Small intestine (tissue), 7 donors: ENCODE measurements around the gene VAMP8. TPM values are rescaled to one million over a fixed set of nuclear protein-coding genes. Genes with fewer than 3 reads are reported as not detected.
"Not testable (repeated sequence)": the region's sequence is repeated elsewhere in the genome, so short reads cannot be mapped to it uniquely, and the experiment has no call there.

Source experiments
- DNase-seq, 2 donors: peaks; one replicate each; pipeline versions ENCODE4 v3.0.0 to v3.0.0-alpha.2; 2013
- FAIRE-seq: peaks from 2 replicates; lab custom pipeline; 2012; peaks lifted over from hg19 to GRCh38; lab: Jason Lieb, UNC
- H3K27ac ChIP-seq, 3 donors: one replicate each; pipeline ENCODE4 v1.5.1; 2013; ENCODE audit warnings: low read length in 2 of 3, mild to moderate bottlenecking in 2 of 3, control low read depth in 1 of 3, inconsistent platforms in 1 of 3, low read depth in 1 of 3, moderate library complexity in 1 of 3
- H3K27me3 ChIP-seq, 3 donors: one replicate each; pipeline ENCODE4 v1.6.1; 2013; ENCODE audit warnings: low read length in 3 of 3, inconsistent platforms in 1 of 3; ENCODE audit not compliant: control insufficient read depth in 3 of 3, insufficient read depth in 3 of 3
- H3K36me3 ChIP-seq, 3 donors: one replicate each; pipeline ENCODE4 v1.6.1; 2013; ENCODE audit warnings: low read length in 3 of 3, inconsistent platforms in 1 of 3, low read depth in 1 of 3, mild to moderate bottlenecking in 1 of 3, moderate library complexity in 1 of 3; ENCODE audit not compliant: control insufficient read depth in 3 of 3, insufficient read depth in 2 of 3
- H3K4me1 ChIP-seq, 3 donors: one replicate each; pipeline ENCODE4 v1.6.1; 2013; ENCODE audit warnings: low read length in 2 of 3, inconsistent platforms in 1 of 3, low read depth in 1 of 3, mild to moderate bottlenecking in 1 of 3, moderate library complexity in 1 of 3; ENCODE audit not compliant: control insufficient read depth in 3 of 3, insufficient read depth in 2 of 3
- H3K4me3 ChIP-seq, 3 donors: one replicate each; pipeline ENCODE4 v1.5.1; 2013; ENCODE audit warnings: low read length in 3 of 3, control low read depth in 1 of 3, inconsistent platforms in 1 of 3, low read depth in 1 of 3, mild to moderate bottlenecking in 1 of 3, moderate library complexity in 1 of 3
- H3K9me3 ChIP-seq, 2 donors: one replicate each; pipeline ENCODE4 v1.6.1; 2013; ENCODE audit warnings: low read depth in 1 of 2, low read length in 1 of 2; ENCODE audit not compliant: control insufficient read depth in 2 of 2, insufficient read depth in 1 of 2
- WGBS, 3 donors: extraction: QIAGEN DNeasy Blood & Tissue Kit; methylation state at CpG; one replicate each; pipeline ENCODE4 v1.1.7; 2013; 5-methylcytosine and 5-hydroxymethylcytosine counted together
- polyA plus RNA-seq, 4 donors: library from polyadenylated mRNA; stranded (reverse) in 3 of 4; unstranded in 1 of 4; fragments of 200-250 nt in 3 of 4; fragments of 120-200 nt in 1 of 4; gene quantifications; one replicate each; pipeline versions ENCODE4 v1.2.1 to v1.2.3, GENCODE V29; 2013
- donor health status: healthy with polysubstance abuse.
- donor health status: control.
- donor health status: control.
- donor health status: Bipolar disorder and iron deficiency.
- donor health status: healthy.

The VAMP8 gene
- polyA plus RNA-seq, 4 donors: 183 to 1,108 (median 619) TPM

- DNase-seq (no peak), FAIRE-seq (no peak)
- peak overlapping the region in 1 of 3 donors; percentile 47 for H3K27ac ChIP-seq
- peaks cover 4 to 27% (median 16%) of the 10 kb centered on the region in 3 donors for H3K4me1 ChIP-seq
- peaks cover 0 to 6% (median 0%) of the 10 kb centered on the region in 3 donors for H3K36me3 ChIP-seq
- no peaks in the 10 kb centered on the region for H3K9me3 ChIP-seq
- no peak overlapping the region for H3K4me3 ChIP-seq
- H3K27me3 ChIP-seq: no peaks in the 10 kb centered on the region
- 72 to 91% (median 85%) methylated on average over 4 of the region's 4 CpGs for whole genome bisulfite sequencing, 3 donors
Observed at GRCh38 chr2:85588236-85588635, 10.8 kb downstream of the VAMP8 start.

DNA sequence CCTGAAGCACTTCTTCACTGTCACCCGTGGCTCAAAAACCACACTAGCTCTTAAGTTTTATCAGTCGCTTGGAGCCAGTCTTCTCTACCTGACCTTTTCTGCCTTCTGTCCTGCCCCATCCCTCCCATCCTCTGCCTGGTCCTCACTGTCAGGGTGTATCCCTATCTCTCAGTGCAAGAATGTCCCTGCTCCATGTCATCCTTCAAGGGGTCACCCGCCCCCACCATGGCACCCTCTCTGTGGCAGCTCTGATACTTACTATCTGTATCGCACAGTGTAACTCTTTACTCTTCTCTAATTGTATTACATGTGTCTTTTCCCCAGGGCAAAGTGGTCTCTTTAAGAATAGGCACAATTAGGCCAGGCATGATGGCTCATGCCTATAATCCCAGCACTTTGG is 11.3 kb downstream of the VAMP8 start:
- Histone ChIP-seq H3K27me3 (no peaks in the 10 kb centered on the region), H3K9me3 (no peaks in the 10 kb centered on the region), H3K4me1 (peaks cover 2 to 24% (median 15%) of the 10 kb centered on the region in 3 donors), H3K36me3 (peaks cover 0 to 2% (median 0%) of the 10 kb centered on the region in 3 donors), H3K4me3 (no peak overlapping the region), H3K27ac (peak overlapping the region in 1 of 3 donors; percentile 47)
- no peak for DNase-seq
- FAIRE-seq: no peak
- WGBS, 3 donors: 80 to 93% (median 85%) methylated on average over 4 of the region's 4 CpGs

GRCh38 chr2:85589181-85589580 is 11.8 kb downstream of the VAMP8 start:
- H3K4me3 ChIP-seq: no peak overlapping the region
- 87 to 94% (median 93%) methylated on average over 4 of the region's 4 CpGs for WGBS, 3 donors
- FAIRE-seq: no peak
- H3K36me3 ChIP-seq: peaks cover 0 to 2% (median 0%) of the 10 kb centered on the region in 3 donors
- DNase-seq: no peak
- H3K9me3 ChIP-seq: no peaks in the 10 kb centered on the region
- H3K4me1 ChIP-seq: peaks cover 2 to 20% (median 14%) of the 10 kb centered on the region in 3 donors
- H3K27ac ChIP-seq: no peak overlapping the region
- H3K27me3 ChIP-seq: no peaks in the 10 kb centered on the region

DNA sequence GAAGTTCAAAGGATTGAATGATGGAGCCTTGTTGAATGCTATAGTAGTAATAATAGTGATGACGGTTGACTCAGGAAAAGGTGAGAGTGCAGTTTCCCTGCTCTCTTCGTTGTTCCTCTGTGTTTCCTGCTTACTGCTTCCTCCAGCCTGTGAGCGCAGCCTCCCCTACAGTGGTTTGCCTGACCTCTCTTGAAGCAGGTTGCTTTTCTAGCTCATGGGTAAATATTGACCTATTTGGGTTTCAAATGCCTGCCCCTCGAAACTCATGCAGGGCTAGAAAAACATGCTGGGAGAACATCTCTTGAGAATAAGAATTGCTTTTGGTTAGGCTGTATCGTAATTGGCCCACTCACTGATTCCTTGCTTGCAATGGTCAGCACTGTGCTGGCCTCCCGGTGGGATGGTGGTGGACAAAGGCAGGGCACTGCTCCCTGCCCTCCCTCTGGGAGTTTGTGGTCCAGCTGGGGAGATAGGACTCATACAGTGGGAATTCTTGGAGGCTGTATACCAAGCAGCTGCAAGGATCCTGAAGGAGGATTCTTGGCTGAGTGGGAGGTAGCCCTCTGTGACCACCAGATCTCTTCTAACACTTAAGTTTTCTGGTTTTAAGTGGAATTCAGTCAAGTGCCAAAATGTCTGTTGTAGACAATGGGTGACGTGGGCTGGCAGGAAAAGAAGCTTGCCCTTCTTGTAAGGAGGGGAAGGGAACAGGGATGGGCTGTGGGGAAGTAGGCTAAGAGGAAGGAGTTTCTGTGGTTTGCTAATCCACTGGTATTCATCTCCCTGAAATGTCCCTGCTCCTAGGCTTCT is 12.8 kb downstream of the VAMP8 start:
- DNase-seq (no peak), FAIRE-seq (no peak)
- Histone ChIP-seq H3K4me3 (no peak overlapping the region), H3K27ac (peak overlapping the region in 1 of 3 donors; percentile 75), H3K9me3 (no peaks in the 10 kb centered on the region), H3K36me3 (peaks cover 0 to 2% (median 0%) of the 10 kb centered on the region in 3 donors), H3K4me1 (peaks cover 2 to 21% (median 19%) of the 10 kb centered on the region in 3 donors), H3K27me3 (no peaks in the 10 kb centered on the region)
- WGBS, 3 donors: 52 to 72% (median 72%) methylated on average over 7 of the region's 7 CpGs

DNA sequence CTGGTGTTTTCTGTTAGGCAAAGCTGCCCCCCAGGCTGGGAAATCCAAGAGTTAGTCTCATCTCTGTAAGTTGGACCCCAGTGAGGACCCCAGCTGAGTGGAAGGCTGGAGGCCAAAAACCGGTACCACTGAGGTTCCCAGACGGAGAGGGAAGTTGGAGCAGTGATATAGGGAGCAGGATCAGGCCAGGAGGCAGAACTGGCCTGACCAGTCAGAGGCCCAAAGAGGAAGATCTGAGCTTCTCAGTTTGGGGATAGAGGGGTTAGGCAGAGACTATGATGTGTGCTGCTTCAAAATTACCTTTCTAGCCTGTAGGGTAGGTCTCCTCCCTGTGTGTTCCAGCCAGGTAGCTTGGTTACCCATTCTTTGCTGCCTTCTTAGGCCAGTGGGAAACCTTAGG is 13.6 kb downstream of the VAMP8 start:
- Histone ChIP-seq H3K27me3 (no peaks in the 10 kb centered on the region), H3K9me3 (no peaks in the 10 kb centered on the region), H3K4me3 (no peak overlapping the region), H3K36me3 (peaks cover 0 to 2% (median 0%) of the 10 kb centered on the region in 3 donors), H3K4me1 (peaks cover 0 to 14% (median 12%) of the 10 kb centered on the region in 3 donors), H3K27ac (peak overlapping the region in 1 of 3 donors; percentile 75)
- 75 to 84% (median 79%) methylated on average over 2 of the region's 2 CpGs for WGBS, 3 donors
- FAIRE-seq (no peak), DNase-seq (no peak)

GRCh38 chr2:85591563-85591962 is 14.2 kb downstream of the VAMP8 start:
- Histone ChIP-seq H3K9me3 (no peaks in the 10 kb centered on the region), H3K27ac (no peak overlapping the region), H3K27me3 (no peaks in the 10 kb centered on the region), H3K4me3 (no peak overlapping the region), H3K36me3 (peaks cover 0 to 4% (median 0%) of the 10 kb centered on the region in 3 donors), H3K4me1 (peaks cover 2 to 15% (median 7%) of the 10 kb centered on the region in 3 donors)
- FAIRE-seq (no peak), DNase-seq (no peak)
- WGBS, 3 donors: 80 to 85% (median 81%) methylated on average over 12 of the region's 12 CpGs

- WGBS, 3 donors: 61 to 82% (median 72%) methylated on average over 9 of the region's 9 CpGs
- peaks cover 0 to 11% (median 0%) of the 10 kb centered on the region in 3 donors for H3K36me3 ChIP-seq
- H3K9me3 ChIP-seq, H3K4me3 ChIP-seq, DNase-seq, H3K27me3 ChIP-seq, FAIRE-seq, H3K27ac ChIP-seq: not testable (repeated sequence)
- H3K4me1 ChIP-seq: peaks cover 4 to 23% (median 6%) of the 10 kb centered on the region in 3 donors
Observed at GRCh38 chr2:85592299-85592698, 14.9 kb downstream of the VAMP8 start.

DNA sequence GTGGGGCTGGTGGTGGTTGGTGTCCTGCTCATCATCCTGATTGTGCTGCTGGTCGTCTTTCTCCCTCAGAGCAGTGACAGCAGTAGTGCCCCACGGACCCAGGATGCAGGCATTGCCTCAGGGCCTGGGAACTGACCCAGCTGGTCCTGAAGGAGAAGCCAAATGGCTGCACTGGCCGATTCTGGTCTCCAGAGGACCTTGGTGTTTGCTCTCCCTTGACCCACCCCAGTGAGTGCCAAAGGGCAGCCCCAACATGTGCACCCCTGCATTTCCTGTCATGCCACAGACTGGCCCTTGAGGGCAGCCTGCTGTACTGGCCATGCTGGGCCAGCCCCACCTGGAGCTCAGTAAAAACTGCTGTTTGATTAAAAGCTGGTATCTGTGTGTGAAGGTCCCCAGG is 15.6 kb downstream of the VAMP8 start:
- no peaks in the 10 kb centered on the region for H3K9me3 ChIP-seq
- no peak overlapping the region for H3K4me3 ChIP-seq
- no peak for FAIRE-seq
- no peak overlapping the region for H3K27ac ChIP-seq
- no peak for DNase-seq
- H3K4me1 ChIP-seq: peaks cover 4 to 30% (median 6%) of the 10 kb centered on the region in 3 donors
- WGBS, 3 donors: 29 to 72% (median 61%) methylated on average over 2 to 3 of the region's 3 CpGs
- H3K36me3 ChIP-seq: peaks cover 0 to 16% (median 0%) of the 10 kb centered on the region in 3 donors
- H3K27me3 ChIP-seq: no peaks in the 10 kb centered on the region
